Left renal cortex interstitium (tissue), 4 donors: ENCODE data around the gene RAB8A. TPM values are rescaled to one million over a fixed set of nuclear protein-coding genes. Genes with fewer than 3 reads are reported as not detected.
"Not testable (repeated sequence)": the region's sequence is repeated elsewhere in the genome, so short reads cannot be mapped to it uniquely, and the experiment has no call there.

Experiments
- DNase-seq, 4 donors: peaks; one replicate each; pipeline ENCODE4 v3.0.0-alpha.2; 2013; ENCODE audit warnings: low read depth in 4 of 4, low spot score in 2 of 4, missing footprints in 1 of 4
- polyA plus RNA-seq, 4 donors: library from polyadenylated mRNA; unstranded; fragments of 120-200 nt; gene quantifications; one replicate each; pipeline ENCODE4 v1.2.1, GENCODE V29; 2013; ENCODE audit not compliant: insufficient read length in 4 of 4

Gene RAB8A
- polyA plus RNA-seq, 4 donors = 65.5 to 97.2 (median 80.1) TPM

GRCh38 chr19:16106121-16106520 lies 5.6 kb upstream of the RAB8A start:
- no peak for DNase-seq

- DNase-seq = no peak
Measured at GRCh38 chr19:16111909-16112752, 442 bp downstream of the RAB8A start.

- DNase-seq = no peak
Measured at GRCh38 chr19:16112778-16113177, 1.1 kb downstream of the RAB8A start.

GRCh38 chr19:16113727-16114126 lies 2.0 kb downstream of the RAB8A start:
- no peak for DNase-seq

GRCh38 chr19:16115301-16116039 lies 3.8 kb downstream of the RAB8A start:
- DNase-seq = no peak

- no peak for DNase-seq
Measured at GRCh38 chr19:16116067-16116466, 4.4 kb downstream of the RAB8A start.

- DNase-seq = no peak
Measured at GRCh38 chr19:16117594-16118033, 5.9 kb downstream of the RAB8A start.

- DNase-seq = no peak
Measured at GRCh38 chr19:16118489-16119033, 6.9 kb downstream of the RAB8A start.

- DNase-seq = not testable (repeated sequence)
Measured at GRCh38 chr19:16119075-16119857, 7.6 kb downstream of the RAB8A start.

- DNase-seq = no peak
Measured at GRCh38 chr19:16121141-16121540, 9.5 kb downstream of the RAB8A start.

- no peak for DNase-seq
Measured at GRCh38 chr19:16121967-16122366, 10.3 kb downstream of the RAB8A start.

- no peak for DNase-seq
Measured at GRCh38 chr19:16124953-16125352, 13.3 kb downstream of the RAB8A start.

GRCh38 chr19:16125737-16126495 lies 14.2 kb downstream of the RAB8A start:
- no peak for DNase-seq

GRCh38 chr19:16127080-16127479 lies 15.4 kb downstream of the RAB8A start:
- no peak for DNase-seq

- no peak for DNase-seq
Measured at GRCh38 chr19:16127776-16128371, 16.2 kb downstream of the RAB8A start.

GRCh38 chr19:16131648-16132047 lies 20.0 kb downstream of the RAB8A start:
- DNase-seq = no peak

GRCh38 chr19:16133818-16134217 lies 22.1 kb downstream of the RAB8A start:
- no peak for DNase-seq

GRCh38 chr19:16134510-16134909 lies 22.8 kb downstream of the RAB8A start:
- no peak for DNase-seq

GRCh38 chr19:16135430-16136127 lies 23.9 kb downstream of the RAB8A start:
- DNase-seq = no peak
